Ascending aorta (tissue), 2 donors: ENCODE data around the gene CHRNA4. TPM values are rescaled to one million over a fixed set of nuclear protein-coding genes. Genes with fewer than 3 reads are reported as not detected.

ENCODE experiments used
- DNase-seq, 2 donors: peaks; one replicate each; pipeline ENCODE4 v3.0.0-alpha.2; 2019; ENCODE audit warnings: low spot score in 2 of 2
- H3K27ac ChIP-seq, 2 donors: fragments of 200-600 bp; sonication (generic); one replicate each; pipeline ENCODE4 v1.5.1; 2016 to 2017; ENCODE audit warnings: mild to moderate bottlenecking in 1 of 2
- H3K27me3 ChIP-seq: fragments of 200-600 bp; sonication (generic); one replicate; pipeline ENCODE4 v1.5.1; 2017
- H3K36me3 ChIP-seq, 2 donors: fragments of 200-600 bp; sonication (generic); one replicate each; pipeline ENCODE4 v1.5.1; 2016
- H3K4me1 ChIP-seq, 2 donors: fragments of 200-600 bp; sonication (generic); one replicate each; pipeline ENCODE4 v1.5.1; 2016 to 2017; ENCODE audit warnings: mild to moderate bottlenecking in 1 of 2
- H3K4me3 ChIP-seq, 2 donors: fragments of 200-600 bp; sonication (generic); one replicate each; pipeline ENCODE4 v1.5.1; 2016 to 2017; ENCODE audit warnings: mild to moderate bottlenecking in 1 of 2
- H3K9me3 ChIP-seq, 2 donors: fragments of 200-600 bp; sonication (generic); one replicate each; pipeline ENCODE4 v1.5.1; 2016
- intact Hi-C: fragments of 100-400 bp; cut with DNase I; formaldehyde crosslinking; loops from one replicate; pipeline ENCODE4 v1.15.1; 2023
- total RNA-seq: library from RNA; depleted of rRNA; stranded (reverse); fragments of >200 nt; gene quantifications from one replicate; pipeline ENCODE4 v1.1.0, GENCODE V29; 2016
- TF ChIP-seq, protein P1 (sequence below), 3 experiments: fragments of 200-600 bp in 2 of 3; fragments of 450-650 bp in 1 of 3; sonication (generic) in 2 of 3; IDR thresholded peaks; one replicate each; pipeline ENCODE4 v1.5.1; 2016 to 2019; ENCODE audit warnings: antibody characterized with exemption in 3 of 3, mild to moderate bottlenecking in 1 of 3, moderate library complexity in 1 of 3

The CHRNA4 gene
- total RNA-seq, 1 donor from 2014 or later = not detected

DNA sequence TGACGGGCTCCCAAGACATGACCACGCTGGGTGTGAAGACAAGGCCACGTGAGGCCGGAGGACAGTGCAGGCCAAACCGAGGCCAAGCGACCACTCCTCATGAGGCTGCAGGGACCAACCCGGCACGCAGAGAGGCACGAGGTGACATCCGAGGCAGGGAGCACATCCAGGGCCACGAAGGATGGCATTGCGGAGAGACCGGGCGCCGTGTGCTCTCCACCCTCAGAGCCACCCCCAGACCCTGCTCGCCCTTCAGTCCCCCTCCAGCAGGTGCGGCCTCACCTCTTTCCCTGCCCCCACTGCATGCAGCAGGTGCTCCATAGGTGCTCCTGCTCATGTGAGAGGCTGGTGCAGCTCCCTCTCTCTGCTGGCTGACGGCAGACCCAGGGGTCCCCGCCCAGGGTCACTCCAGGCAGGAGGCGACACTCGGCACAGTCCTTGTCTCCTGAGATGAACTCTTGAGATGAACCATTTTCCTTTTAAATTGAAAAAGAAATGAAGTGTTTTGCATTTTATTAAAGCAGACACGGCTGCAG lies 33.8 kb upstream of the CHRNA4 start:
- Histone ChIP-seq H3K27me3 (no peaks in the 10 kb centered on the region), H3K27ac (no peak overlapping the region), H3K4me3 (no peak overlapping the region), H3K9me3 (peaks cover 0 to 5% of the 10 kb centered on the region in 2 donors), H3K36me3 (no peaks in the 10 kb centered on the region), H3K4me1 (no peaks in the 10 kb centered on the region)
- intact Hi-C loops = no loop called here
- TF ChIP-seq, protein P1, sequence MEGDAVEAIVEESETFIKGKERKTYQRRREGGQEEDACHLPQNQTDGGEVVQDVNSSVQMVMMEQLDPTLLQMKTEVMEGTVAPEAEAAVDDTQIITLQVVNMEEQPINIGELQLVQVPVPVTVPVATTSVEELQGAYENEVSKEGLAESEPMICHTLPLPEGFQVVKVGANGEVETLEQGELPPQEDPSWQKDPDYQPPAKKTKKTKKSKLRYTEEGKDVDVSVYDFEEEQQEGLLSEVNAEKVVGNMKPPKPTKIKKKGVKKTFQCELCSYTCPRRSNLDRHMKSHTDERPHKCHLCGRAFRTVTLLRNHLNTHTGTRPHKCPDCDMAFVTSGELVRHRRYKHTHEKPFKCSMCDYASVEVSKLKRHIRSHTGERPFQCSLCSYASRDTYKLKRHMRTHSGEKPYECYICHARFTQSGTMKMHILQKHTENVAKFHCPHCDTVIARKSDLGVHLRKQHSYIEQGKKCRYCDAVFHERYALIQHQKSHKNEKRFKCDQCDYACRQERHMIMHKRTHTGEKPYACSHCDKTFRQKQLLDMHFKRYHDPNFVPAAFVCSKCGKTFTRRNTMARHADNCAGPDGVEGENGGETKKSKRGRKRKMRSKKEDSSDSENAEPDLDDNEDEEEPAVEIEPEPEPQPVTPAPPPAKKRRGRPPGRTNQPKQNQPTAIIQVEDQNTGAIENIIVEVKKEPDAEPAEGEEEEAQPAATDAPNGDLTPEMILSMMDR (IDR thresholded peaks at IDR 0.05) = no peak
- DNase-seq = no peak

DNA sequence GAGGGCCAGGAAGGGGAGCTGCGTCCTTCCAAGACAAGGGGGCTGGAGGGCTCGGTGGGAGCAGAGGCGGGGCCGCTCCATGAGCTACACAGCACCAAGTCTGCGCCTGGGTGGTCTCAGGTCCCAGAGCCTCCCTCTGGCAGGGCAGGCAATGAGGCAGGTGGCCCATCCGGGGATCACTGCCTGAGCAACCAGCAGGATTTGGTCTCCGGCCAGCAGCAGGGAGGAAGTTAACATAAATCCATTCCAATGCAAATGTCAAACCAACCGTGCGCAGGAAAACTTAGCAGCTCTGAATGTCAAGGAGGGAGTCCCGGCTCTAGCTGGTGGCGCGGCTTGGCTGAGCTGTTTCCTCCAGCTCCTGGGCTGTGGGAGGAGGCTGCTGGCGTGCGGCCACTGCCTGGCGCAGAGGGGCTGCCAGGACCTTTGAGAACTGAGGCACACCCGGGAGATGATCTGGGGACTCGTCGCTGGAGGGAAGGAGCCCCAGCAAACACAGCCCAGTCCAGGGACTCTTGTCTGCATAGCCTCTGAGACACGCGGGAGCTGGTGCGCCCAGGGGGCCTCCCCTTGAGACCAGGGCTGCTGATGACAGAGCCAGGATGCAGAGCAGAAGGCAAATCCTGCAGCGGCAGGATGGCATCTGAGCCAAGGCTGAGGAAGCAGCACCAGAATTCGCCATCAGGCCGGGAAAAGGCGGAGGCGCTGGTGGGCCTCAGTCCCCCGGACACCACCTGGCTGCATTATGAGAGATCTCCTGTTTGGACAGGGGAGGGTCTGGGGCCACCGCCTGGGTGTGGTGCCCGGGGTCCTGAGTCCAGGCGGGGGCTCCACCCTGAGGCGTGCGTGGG lies 33.1 kb upstream of the CHRNA4 start:
- intact Hi-C loops = no loop called here
- Histone ChIP-seq H3K4me1 (no peaks in the 10 kb centered on the region), H3K36me3 (no peaks in the 10 kb centered on the region), H3K4me3 (no peak overlapping the region), H3K27me3 (no peaks in the 10 kb centered on the region), H3K9me3 (peaks cover 0 to 5% of the 10 kb centered on the region in 2 donors), H3K27ac (no peak overlapping the region)
- no peak for DNase-seq
- TF ChIP-seq, protein P1 (IDR thresholded peaks at IDR 0.05) = no peak

DNA sequence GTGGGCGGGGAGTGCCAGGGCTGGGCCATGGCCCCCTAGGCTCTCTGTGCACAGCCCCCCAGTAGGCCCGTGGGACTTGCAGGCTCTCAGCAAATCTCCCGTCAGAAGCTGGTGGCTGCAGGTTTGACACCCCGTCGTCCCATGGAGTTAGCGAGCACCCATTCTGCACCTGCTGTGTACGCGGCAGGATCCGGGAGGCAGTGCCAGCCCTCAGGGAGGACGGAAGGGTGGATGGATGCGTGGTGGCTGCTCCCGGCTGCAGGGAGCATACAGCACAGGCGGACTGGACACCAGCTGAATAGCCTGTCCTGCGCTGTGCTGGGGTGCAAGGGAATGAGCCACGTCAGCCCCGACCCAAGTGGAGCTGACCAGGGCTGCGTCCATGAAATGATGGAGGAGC lies 32.4 kb upstream of the CHRNA4 start:
- no peaks in the 10 kb centered on the region for H3K36me3 ChIP-seq
- H3K27ac ChIP-seq = no peak overlapping the region
- H3K27me3 ChIP-seq = no peaks in the 10 kb centered on the region
- no peaks in the 10 kb centered on the region for H3K4me1 ChIP-seq
- no peak for DNase-seq
- H3K9me3 ChIP-seq = peaks cover 0 to 5% of the 10 kb centered on the region in 2 donors
- intact Hi-C loops = no loop called here
- TF ChIP-seq, protein P1 (IDR thresholded peaks at IDR 0.05) = no peak
- H3K4me3 ChIP-seq = no peak overlapping the region

DNA sequence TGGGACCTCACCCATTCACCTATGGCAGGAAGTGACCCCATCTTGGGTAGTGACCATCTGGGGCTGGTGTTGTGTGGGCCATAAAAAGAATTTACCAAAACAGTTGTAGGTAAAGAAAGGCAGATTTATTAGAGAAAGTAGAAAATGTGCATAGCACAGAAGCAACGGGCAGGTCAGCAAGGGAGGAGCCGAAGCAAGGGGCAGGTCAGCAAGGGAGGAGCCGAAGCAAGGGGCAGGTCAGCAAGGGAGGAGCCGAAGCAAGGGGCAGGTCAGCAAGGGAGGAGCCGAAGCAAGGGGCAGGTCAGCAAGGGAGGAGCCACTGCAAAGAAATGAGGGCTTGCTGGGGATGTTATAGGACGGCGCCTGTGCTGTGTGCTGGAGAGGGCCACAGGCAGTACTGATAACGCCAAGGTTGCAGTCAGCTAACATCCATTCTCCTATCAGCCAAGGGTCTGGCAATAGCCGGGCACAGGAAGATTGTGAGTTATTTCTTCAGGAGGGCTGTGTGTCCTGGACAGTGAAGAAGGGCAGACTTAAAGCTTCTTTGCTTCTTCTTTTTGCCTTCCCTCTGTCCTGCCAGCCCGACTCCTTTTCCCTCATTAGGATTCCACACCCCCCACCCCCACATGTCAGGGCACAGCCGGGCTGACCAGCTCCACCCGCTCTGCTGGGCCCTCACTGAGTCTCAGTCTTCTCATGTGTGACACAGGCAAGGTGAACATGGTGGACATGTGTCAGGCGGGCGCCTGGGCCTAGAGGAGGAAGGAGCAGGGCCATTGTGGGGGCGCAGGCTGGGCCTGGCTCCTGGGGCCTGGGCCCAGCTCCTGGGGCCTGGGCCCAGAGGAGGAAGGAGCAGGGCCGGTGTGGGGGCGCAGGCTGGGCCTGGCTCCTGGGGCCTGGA lies 31.6 kb upstream of the CHRNA4 start:
- TF ChIP-seq, protein P1 (IDR thresholded peaks at IDR 0.05) = no peak
- H3K36me3 ChIP-seq = no peaks in the 10 kb centered on the region
- H3K4me3 ChIP-seq = no peak overlapping the region
- no peak for DNase-seq
- no peaks in the 10 kb centered on the region for H3K27me3 ChIP-seq
- H3K9me3 ChIP-seq = peaks cover 0 to 5% of the 10 kb centered on the region in 2 donors
- no peak overlapping the region for H3K27ac ChIP-seq
- no peaks in the 10 kb centered on the region for H3K4me1 ChIP-seq
- intact Hi-C loops = no loop called here

DNA sequence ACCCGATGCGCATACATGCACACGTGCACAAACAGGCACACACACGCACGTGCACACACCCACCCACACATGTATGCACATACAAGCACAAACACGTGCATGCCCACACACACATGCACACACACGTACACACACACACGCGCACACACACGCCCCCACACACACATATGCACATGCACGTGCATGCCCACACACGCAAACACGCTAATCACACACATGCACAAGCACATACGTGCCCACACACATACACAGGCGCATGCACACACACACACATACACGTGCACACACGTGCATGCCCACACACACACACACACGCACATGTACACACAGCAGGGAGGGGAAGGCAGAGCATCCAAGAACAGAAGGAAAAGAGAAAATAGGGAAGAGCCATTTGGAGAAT lies 26.8 kb upstream of the CHRNA4 start:
- Histone ChIP-seq H3K27ac (no peak overlapping the region), H3K4me1 (no peaks in the 10 kb centered on the region), H3K4me3 (no peak overlapping the region), H3K9me3 (peaks cover 0 to 8% of the 10 kb centered on the region in 2 donors), H3K27me3 (no peaks in the 10 kb centered on the region), H3K36me3 (no peaks in the 10 kb centered on the region)
- TF ChIP-seq, protein P1 (IDR thresholded peaks at IDR 0.05) = no peak
- intact Hi-C loops = no loop called here
- DNase-seq = no peak
